DOHH2 (cell line): ENCODE data around the gene RPTOR.

Experiments used
- EZH2phosphoT487 ChIP-seq: fragments of 200-600 bp; sonication (generic); IDR thresholded peaks from 2 replicates; pipeline ENCODE4 v1.6.1; 2017; ENCODE audit warnings: borderline replicate concordance, mild to moderate bottlenecking, antibody characterized with exemption, low read length, moderate library complexity, mixed read lengths
- TF ChIP-seq, protein P1 (sequence below): fragments of 200-600 bp; sonication (generic); IDR thresholded peaks from one replicate; pipeline ENCODE4 v1.5.1; 2014; ENCODE audit warnings: antibody characterized with exemption, mild to moderate bottlenecking, low read depth, low read length; ENCODE audit not compliant: poor library complexity, severe bottlenecking

DNA sequence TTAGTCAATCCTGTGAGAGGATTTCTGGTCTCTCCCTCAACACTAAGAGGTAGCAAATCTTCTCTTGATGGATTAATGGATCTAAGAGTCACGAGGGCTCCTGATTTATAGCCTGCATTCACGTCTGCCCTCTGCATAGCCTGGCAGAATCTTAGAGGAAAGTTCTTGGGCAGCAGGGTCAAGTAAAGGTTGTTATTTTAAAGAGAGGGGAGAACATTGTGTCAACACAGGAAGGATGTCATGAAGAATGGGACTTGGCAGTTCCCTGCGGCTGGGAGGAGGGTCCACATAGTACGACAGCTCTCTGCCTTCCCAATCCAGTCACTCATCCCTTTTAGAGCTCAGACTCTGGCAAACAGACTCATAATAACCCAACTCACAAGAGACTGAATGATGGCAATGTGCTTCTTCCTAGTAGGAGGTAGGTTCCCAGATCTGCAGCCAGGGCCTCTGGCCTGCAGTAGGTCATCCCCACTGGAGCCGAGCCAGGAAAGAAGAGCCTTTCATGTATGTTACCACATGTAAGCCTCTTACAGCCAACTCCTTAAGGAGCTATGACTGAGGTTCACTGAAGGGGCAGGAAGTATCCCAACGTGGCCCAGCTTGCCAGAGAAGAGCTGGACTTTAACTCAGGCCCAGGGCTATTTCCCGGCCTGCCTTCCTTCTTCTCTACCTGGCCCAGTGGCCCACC is 25.4 kb upstream of the RPTOR start:
- TF ChIP-seq, protein P1, sequence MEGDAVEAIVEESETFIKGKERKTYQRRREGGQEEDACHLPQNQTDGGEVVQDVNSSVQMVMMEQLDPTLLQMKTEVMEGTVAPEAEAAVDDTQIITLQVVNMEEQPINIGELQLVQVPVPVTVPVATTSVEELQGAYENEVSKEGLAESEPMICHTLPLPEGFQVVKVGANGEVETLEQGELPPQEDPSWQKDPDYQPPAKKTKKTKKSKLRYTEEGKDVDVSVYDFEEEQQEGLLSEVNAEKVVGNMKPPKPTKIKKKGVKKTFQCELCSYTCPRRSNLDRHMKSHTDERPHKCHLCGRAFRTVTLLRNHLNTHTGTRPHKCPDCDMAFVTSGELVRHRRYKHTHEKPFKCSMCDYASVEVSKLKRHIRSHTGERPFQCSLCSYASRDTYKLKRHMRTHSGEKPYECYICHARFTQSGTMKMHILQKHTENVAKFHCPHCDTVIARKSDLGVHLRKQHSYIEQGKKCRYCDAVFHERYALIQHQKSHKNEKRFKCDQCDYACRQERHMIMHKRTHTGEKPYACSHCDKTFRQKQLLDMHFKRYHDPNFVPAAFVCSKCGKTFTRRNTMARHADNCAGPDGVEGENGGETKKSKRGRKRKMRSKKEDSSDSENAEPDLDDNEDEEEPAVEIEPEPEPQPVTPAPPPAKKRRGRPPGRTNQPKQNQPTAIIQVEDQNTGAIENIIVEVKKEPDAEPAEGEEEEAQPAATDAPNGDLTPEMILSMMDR: no peak
- TF ChIP-seq EZH2phosphoT487: no peak
